ENCODE results near the gene TREML2. TPM values are rescaled to one million over a fixed set of nuclear protein-coding genes. Genes with fewer than 3 reads are reported as not detected.

TREML2 gene
- total RNA-seq, 2 donors from 2014 or later: 1.5 to 8.1 TPM

DNA sequence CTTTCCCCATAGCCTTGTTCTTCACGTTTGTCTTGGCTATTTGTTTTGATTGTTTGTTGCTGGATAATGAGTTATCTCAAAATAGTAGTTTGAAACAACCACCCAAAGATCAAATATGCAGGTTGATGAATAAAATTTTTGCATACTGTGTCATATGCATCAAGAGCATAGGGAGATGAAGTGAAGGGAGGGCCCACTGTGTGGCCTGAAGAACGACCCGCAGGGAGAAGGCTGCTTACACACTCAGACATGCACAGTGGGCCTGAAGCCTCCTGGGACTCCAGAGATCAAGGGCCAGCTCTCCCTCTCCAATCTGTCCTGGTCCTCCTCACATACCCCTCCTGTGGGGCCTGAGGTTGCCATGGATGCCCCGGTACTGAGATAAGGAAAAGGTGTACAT, 21.8 kb downstream of the TREML2 start:
- Mint-ChIP-seq H3K9me3 (no peaks in the 10 kb centered on the region), H3K4me1 (ENCODE audit: low read depth in 2 of 2) (peaks cover 0 to 10% of the 10 kb centered on the region in 2 donors), H3K27me3 (peaks cover 16 to 23% of the 10 kb centered on the region in 2 donors), H3K36me3 (no peaks in the 10 kb centered on the region), H3K4me3 (no peak overlapping the region), H3K27ac (no peak overlapping the region)
- ATAC-seq (no peak), DNase-seq (ENCODE audit: low spot score) (no peak)

GRCh38 chr6:41177695-41178094, 23.3 kb downstream of the TREML2 start:
- H3K27me3 Mint-ChIP-seq: peaks cover 16 to 23% of the 10 kb centered on the region in 2 donors
- H3K4me1 Mint-ChIP-seq (ENCODE audit: low read depth in 2 of 2): peaks cover 0 to 10% of the 10 kb centered on the region in 2 donors
- no peaks in the 10 kb centered on the region for H3K36me3 Mint-ChIP-seq

DNA sequence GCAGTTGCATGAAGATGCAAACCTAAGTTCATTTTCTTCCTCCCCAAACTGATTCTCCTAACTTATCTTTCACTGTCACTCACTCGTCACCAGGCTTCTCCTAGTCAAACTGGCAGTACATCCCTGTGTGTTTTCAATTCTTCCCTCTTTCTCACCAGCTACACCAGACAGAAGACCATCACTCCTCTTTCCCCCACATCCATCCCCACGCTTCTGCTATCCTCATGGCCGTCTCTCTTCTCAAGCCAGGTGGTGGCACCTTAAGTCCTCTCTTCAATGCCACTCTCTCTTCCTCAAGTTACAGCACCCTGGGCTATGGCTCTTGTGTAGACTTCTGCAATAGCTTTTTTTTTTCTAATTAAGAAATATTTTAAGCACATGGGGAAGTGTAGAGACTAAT, 23.7 kb downstream of the TREML2 start:
- DNase-seq (ENCODE audit: low spot score): no peak
- ATAC-seq: no peak
- no peak overlapping the region for H3K4me3 Mint-ChIP-seq
- H3K27me3 Mint-ChIP-seq: peaks cover 16 to 23% of the 10 kb centered on the region in 2 donors
- H3K27ac Mint-ChIP-seq: no peak overlapping the region
- no peaks in the 10 kb centered on the region for H3K9me3 Mint-ChIP-seq
- peaks cover 0 to 10% of the 10 kb centered on the region in 2 donors for H3K4me1 Mint-ChIP-seq (ENCODE audit: low read depth in 2 of 2)
- H3K36me3 Mint-ChIP-seq: no peaks in the 10 kb centered on the region

More at GRCh38 chr6:41177695-41178094, 23.3 kb downstream of the TREML2 start:
- no peak overlapping the region for H3K4me3 Mint-ChIP-seq
- no peaks in the 10 kb centered on the region for H3K9me3 Mint-ChIP-seq
- no peak overlapping the region for H3K27ac Mint-ChIP-seq
- no peak for DNase-seq (ENCODE audit: low spot score)
- no peak for ATAC-seq

DNA sequence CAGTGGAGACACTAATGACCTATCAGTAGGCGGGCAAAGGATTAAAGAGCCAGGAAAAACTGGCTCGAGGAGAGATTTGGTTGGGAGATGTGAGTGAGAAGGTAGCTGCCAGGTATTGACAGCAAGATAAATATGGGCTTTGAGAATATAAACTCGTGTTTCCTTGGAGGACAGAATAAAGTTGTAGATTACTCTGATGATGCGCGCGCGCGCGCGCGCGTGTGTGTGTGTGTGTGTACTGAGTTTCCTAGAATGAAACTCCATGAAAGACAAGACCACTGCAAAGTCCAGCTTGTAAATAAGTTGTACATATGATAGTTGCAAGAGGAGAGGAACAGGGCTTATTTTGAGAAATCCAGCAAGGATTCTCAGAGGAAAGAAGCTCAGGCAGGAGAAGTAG, 24.8 kb downstream of the TREML2 start:
- Mint-ChIP-seq H3K27ac (no peak overlapping the region), H3K27me3 (peaks cover 16 to 23% of the 10 kb centered on the region in 2 donors), H3K36me3 (no peaks in the 10 kb centered on the region)

GRCh38 chr6:41175084-41175483, 25.9 kb downstream of the TREML2 start:
- no peaks in the 10 kb centered on the region for H3K36me3 Mint-ChIP-seq
- ATAC-seq (no peak), DNase-seq (ENCODE audit: low spot score) (no peak)
- H3K27me3 Mint-ChIP-seq: peaks cover 21 to 23% of the 10 kb centered on the region in 2 donors
- no peaks in the 10 kb centered on the region for H3K4me1 Mint-ChIP-seq (ENCODE audit: low read depth in 2 of 2)
- H3K4me3 Mint-ChIP-seq: no peak overlapping the region
- no peaks in the 10 kb centered on the region for H3K9me3 Mint-ChIP-seq
- H3K27ac Mint-ChIP-seq: no peak overlapping the region

More for the DNA sequence above, 24.8 kb downstream of the TREML2 start:
- Mint-ChIP-seq H3K4me3 (no peak overlapping the region), H3K4me1 (ENCODE audit: low read depth in 2 of 2) (no peaks in the 10 kb centered on the region), H3K9me3 (no peaks in the 10 kb centered on the region)
- ATAC-seq: no peak
- DNase-seq (ENCODE audit: low spot score): no peak

- no peak for ATAC-seq
- Mint-ChIP-seq H3K9me3 (no peaks in the 10 kb centered on the region), H3K27me3 (peaks cover 21 to 23% of the 10 kb centered on the region in 2 donors), H3K4me1 (ENCODE audit: low read depth in 2 of 2) (no peaks in the 10 kb centered on the region), H3K27ac (no peak overlapping the region), H3K36me3 (no peaks in the 10 kb centered on the region), H3K4me3 (no peak overlapping the region)
- no peak for DNase-seq (ENCODE audit: low spot score)
Observed at GRCh38 chr6:41174610-41175009, 26.3 kb downstream of the TREML2 start.

DNA sequence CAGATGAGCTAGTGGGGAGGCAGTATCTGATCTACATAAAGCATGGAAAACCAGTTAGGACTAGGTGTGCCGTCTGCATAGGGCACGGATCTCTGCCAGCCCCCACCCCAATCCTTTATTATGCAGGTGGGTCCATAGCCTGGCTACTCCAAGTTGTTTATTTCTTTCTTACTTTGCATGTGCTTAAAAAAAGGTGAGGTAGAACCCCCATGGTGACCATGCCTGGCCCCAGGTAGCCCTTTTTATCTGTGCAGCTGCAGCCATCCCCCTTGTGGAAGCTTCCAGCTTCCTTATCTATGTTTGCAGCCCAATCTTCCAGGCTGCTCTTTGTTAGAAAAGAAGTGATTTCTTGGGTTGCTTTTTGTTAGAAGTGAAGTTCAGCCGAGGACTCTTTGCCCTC, 29.0 kb downstream of the TREML2 start:
- no peak overlapping the region for H3K27ac Mint-ChIP-seq

GRCh38 chr6:41170547-41171160, 30.3 kb downstream of the TREML2 start:
- Mint-ChIP-seq H3K36me3 (no peaks in the 10 kb centered on the region), H3K27ac (no peak overlapping the region)
- ATAC-seq: no peak

More for the DNA sequence above, 29.0 kb downstream of the TREML2 start:
- Mint-ChIP-seq H3K36me3 (no peaks in the 10 kb centered on the region), H3K27me3 (peaks cover 21 to 26% of the 10 kb centered on the region in 2 donors), H3K9me3 (no peaks in the 10 kb centered on the region), H3K4me3 (no peak overlapping the region), H3K4me1 (ENCODE audit: low read depth in 2 of 2) (no peaks in the 10 kb centered on the region)
- ATAC-seq (no peak), DNase-seq (ENCODE audit: low spot score) (no peak)

GRCh38 chr6:41167173-41167963, 33.6 kb downstream of the TREML2 start:
- Mint-ChIP-seq H3K9me3 (no peaks in the 10 kb centered on the region), H3K27ac (no peak overlapping the region), H3K4me3 (no peak overlapping the region), H3K36me3 (no peaks in the 10 kb centered on the region), H3K4me1 (ENCODE audit: low read depth in 2 of 2) (no peaks in the 10 kb centered on the region), H3K27me3 (peaks cover 16 to 21% of the 10 kb centered on the region in 2 donors)
- DNase-seq (ENCODE audit: low spot score): no peak
- ATAC-seq: no peak

More at GRCh38 chr6:41170547-41171160, 30.3 kb downstream of the TREML2 start:
- Mint-ChIP-seq H3K4me3 (no peak overlapping the region), H3K27me3 (peaks cover 18 to 21% of the 10 kb centered on the region in 2 donors), H3K9me3 (no peaks in the 10 kb centered on the region), H3K4me1 (ENCODE audit: low read depth in 2 of 2) (no peaks in the 10 kb centered on the region)
- no peak for DNase-seq (ENCODE audit: low spot score)

- H3K4me3 Mint-ChIP-seq: no peak overlapping the region
- H3K9me3 Mint-ChIP-seq: no peaks in the 10 kb centered on the region
- peaks cover 11 to 21% of the 10 kb centered on the region in 2 donors for H3K27me3 Mint-ChIP-seq
- DNase-seq (ENCODE audit: low spot score): no peak
- no peak overlapping the region for H3K27ac Mint-ChIP-seq
- no peak for ATAC-seq
- H3K4me1 Mint-ChIP-seq (ENCODE audit: low read depth in 2 of 2): no peaks in the 10 kb centered on the region
- no peaks in the 10 kb centered on the region for H3K36me3 Mint-ChIP-seq
Observed at GRCh38 chr6:41164551-41165120, 36.3 kb downstream of the TREML2 start.

- no peaks in the 10 kb centered on the region for H3K4me1 Mint-ChIP-seq (ENCODE audit: low read depth in 2 of 2)
Observed at GRCh38 chr6:41163419-41163717, 37.6 kb downstream of the TREML2 start.

DNA sequence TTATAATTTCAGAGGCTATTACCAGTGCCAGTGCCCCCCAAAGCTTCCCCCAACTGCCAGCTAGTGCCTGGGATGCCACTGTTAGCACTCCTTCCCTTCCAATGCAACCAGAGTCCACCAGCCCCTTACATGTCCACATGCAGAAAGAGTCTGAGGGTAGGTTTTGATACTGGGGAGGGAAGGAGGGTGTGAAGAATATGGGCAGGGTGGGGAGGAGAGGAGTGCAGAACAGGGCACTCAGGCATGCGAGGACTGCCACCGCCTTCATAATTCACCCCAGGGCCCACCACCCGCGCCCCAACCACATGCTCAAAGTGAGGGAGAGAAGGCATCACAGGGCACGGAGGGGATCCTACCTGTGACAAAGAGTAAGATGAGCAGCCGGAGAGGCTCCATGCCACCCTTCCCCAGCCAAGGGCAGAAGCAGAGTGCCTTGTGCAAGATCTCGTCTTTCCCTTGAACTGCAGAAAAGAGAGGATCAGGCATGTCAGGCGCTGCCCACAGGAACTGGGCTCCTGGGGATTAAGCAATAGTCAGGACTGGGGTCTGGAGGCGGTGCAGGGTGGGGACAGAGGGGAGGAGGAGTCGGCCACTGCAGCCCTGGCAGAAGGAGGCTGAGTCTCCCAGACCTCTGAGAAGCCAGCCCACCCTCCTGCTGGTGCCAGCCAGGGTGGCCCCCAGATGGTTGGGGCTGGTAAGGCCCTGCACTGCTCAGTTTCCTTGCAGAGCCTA, 38.1 kb downstream of the TREML2 start, which contains the start of gene TREM2:
Gene TREM2, minus strand, starts transcription at position 430 of the 732 bp plus-strand sequence. Its CDS starts 34 bp downstream, at position 396.
- DNase-seq (ENCODE audit: low spot score) (no peak), ATAC-seq (peak in 1 of 2 donors; percentile 6)
- peaks cover 10 to 13% of the 10 kb centered on the region in 2 donors for H3K27me3 Mint-ChIP-seq
- no peak within 1 kb of the TSS for H3K4me3 Mint-ChIP-seq
- no peaks in the 10 kb centered on the region for H3K9me3 Mint-ChIP-seq
- no peaks in the 10 kb centered on the region for H3K4me1 Mint-ChIP-seq (ENCODE audit: low read depth in 2 of 2)
- no peak within 1 kb of the TSS for H3K27ac Mint-ChIP-seq
- H3K36me3 Mint-ChIP-seq: no peaks in the 10 kb centered on the region

More at GRCh38 chr6:41163419-41163717, 37.6 kb downstream of the TREML2 start:
- no peak overlapping the region for H3K27ac Mint-ChIP-seq
- H3K36me3 Mint-ChIP-seq: no peaks in the 10 kb centered on the region
- no peaks in the 10 kb centered on the region for H3K9me3 Mint-ChIP-seq
- H3K27me3 Mint-ChIP-seq: peaks cover 10 to 14% of the 10 kb centered on the region in 2 donors
- ATAC-seq (no peak), DNase-seq (ENCODE audit: low spot score) (no peak)
- no peak overlapping the region for H3K4me3 Mint-ChIP-seq

- H3K9me3 Mint-ChIP-seq: no peaks in the 10 kb centered on the region
- no peak for ATAC-seq
Observed at GRCh38 chr6:41161851-41162552, 38.9 kb downstream of the TREML2 start.

More at GRCh38 chr6:41161851-41162552, 38.9 kb downstream of the TREML2 start:
- Mint-ChIP-seq H3K4me3 (no peak overlapping the region), H3K27ac (no peak overlapping the region), H3K4me1 (ENCODE audit: low read depth in 2 of 2) (no peaks in the 10 kb centered on the region), H3K36me3 (no peaks in the 10 kb centered on the region), H3K27me3 (peaks cover 4% of the 10 kb centered on the region in 2 donors)
- no peak for DNase-seq (ENCODE audit: low spot score)
